Measurements from ENCODE around the gene ANKRD62.

Gene ANKRD62

GRCh38 chr18:12155996-12156395, 62.4 kb downstream of the ANKRD62 start:
- no peak for DNase-seq (ENCODE audit: low spot score)
- TF ChIP-seq CTCF (IDR thresholded peaks at IDR 0.05; ENCODE audit: extremely low read depth, insufficient read depth, missing control alignments): no peak
- in situ Hi-C loops (cut with MboI; ENCODE audit: low pct_unique_long_range_greater_than_20kb, low sequenced_read_pairs, unreplicated experiment): no loop called here

- in situ Hi-C loops (cut with MboI; ENCODE audit: low pct_unique_long_range_greater_than_20kb, low sequenced_read_pairs, unreplicated experiment): no loop called here
- DNase-seq (ENCODE audit: low spot score): no peak
- no peak for TF ChIP-seq CTCF (IDR thresholded peaks at IDR 0.05; ENCODE audit: extremely low read depth, insufficient read depth, missing control alignments)
Measured at GRCh38 chr18:12159446-12159845, 65.8 kb downstream of the ANKRD62 start.

- TF ChIP-seq CTCF (IDR thresholded peaks at IDR 0.05; ENCODE audit: extremely low read depth, insufficient read depth, missing control alignments): no peak
- in situ Hi-C loops (cut with MboI; ENCODE audit: low pct_unique_long_range_greater_than_20kb, low sequenced_read_pairs, unreplicated experiment): no loop called here
- DNase-seq (ENCODE audit: low spot score): no peak
Measured at GRCh38 chr18:12162786-12163185, 69.1 kb downstream of the ANKRD62 start.

- TF ChIP-seq CTCF (IDR thresholded peaks at IDR 0.05; ENCODE audit: extremely low read depth, insufficient read depth, missing control alignments): no peak
- DNase-seq (ENCODE audit: low spot score): no peak
- in situ Hi-C loops (cut with MboI; ENCODE audit: low pct_unique_long_range_greater_than_20kb, low sequenced_read_pairs, unreplicated experiment): no loop called here
Measured at GRCh38 chr18:12165038-12165768, 71.6 kb downstream of the ANKRD62 start.
